Stimulated activated CD8-positive, alpha-beta memory T cell treated with anti-CD3 and anti-CD28 coated beads, Interleukin-7, amount 100 ng/mL, for 48 hours (primary cell): Measurements from ENCODE around the gene CYP11A1.

Experiments used
- DNase-seq, 2 donors: peaks; one replicate each; pipeline ENCODE4 v3.0.0-alpha.2; 2020; ENCODE audit warnings: low read depth in 1 of 2; ENCODE audit errors: extremely low read depth in 1 of 2

Gene CYP11A1

DNA sequence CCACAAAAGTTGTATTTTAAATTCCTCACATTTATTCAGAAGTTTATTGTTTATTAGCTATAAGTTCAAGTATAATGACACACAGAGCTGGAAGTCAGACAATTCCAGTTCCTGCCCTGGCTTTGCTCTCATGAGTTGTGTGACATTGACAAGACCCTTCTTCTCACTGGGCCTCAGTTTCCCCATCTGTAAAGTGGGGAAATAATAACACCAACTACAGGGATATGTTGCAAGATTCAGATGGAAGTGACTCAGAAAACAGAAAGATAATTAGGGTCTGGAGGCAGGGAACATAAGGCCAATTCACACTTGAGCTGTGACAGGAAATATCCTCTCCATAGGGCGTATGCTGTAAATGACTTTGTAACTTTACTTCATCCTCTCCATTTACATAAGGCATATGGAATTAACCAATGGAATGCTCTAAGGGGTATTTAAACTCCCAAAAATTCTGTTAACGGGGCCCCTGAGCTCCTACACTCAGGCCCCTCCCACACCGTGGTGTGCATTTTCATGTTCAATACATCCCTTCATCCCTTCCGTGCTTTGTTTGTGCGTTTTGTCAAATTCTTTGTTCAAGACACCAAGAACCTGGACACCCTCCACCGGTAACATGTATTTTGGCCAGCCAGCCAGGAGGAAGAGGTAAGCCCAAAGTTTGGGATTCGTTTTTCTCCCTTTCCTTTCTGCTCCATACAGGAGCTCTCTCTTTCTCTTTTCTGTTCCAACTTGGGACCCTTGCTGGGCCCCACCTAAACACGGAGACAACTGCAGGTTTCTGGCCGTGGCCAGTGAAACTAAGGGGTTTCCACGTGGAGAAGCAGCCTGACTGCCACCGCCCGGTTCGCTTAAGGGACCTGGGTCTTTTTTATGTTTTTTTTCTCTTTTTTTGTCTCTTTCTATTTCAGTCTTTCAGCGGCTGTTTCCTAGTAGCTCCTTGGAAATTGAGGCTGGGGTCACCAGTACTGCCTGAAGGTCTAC is 16.9 kb downstream of the CYP11A1 start:
- DNase-seq: no peak

DNA sequence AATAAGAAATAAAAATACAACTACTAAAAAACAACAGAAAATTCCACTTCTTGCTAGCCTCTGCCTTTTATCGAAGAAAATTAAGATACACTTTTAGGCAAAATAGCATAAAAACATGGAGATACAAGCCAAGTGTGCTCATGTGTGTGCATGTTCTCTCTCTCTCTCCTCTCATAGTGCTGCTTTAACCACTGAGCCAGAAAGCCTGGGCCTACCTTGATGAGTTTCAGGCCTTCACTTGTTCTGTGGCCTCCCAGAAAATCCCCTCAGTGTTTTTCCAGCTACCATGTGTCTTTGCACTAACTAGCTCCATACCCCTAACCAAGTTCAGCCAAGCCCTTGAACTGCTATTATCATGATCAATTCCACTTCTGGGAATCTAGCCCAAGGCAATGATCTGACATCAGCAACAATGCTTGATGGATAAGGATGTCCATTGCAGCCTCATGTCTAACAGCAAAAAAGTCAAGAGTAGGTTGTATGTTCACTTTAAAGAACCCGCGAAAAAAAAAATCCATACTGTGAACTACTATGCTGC is 18.1 kb downstream of the CYP11A1 start:
- DNase-seq: no peak

DNA sequence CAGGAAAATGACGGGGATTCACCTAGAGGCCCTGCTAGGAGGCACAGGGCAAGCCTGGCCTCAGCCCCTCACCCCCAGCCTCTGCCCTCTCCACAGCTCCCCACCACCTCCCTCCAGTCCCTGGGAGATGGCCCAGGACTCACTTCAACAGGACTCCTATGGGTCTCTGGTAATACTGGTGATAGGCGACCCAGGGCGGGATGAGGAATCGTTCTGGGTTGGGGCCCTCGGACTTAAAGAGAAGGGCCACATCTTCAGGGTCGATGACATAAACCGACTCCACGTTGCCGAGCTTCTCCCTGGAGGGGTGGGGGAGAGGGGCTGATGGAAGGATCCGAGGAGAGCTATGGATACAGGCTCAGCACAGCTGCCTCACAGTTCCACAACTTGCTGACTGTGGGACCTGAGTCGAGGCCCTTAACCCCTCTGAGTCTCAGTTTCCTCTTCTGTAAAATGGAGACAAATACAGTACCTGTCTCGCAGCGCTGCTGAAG is 19.6 kb downstream of the CYP11A1 start:
- no peak for DNase-seq

DNA sequence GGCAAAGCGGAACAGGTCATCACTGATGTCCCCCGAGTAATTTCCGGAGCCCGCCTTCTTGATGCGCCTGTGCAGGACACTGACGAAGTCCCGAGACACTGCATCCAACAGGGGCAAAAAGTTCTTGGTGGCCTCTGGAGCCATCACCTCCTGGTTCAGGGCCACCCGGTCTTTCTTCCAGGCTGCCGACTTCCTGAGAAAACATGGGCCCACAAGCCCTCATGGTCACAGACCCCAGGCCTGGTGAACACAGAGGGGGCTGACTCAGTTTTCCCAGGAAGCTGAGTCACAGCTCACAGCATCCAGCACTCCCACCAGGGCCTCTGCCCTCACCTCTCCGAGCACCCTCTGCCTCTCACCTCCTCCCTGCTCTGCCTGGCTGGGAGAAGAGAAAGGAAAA is 22.4 kb downstream of the CYP11A1 start:
- DNase-seq: peak in 1 of 2 donors; percentile 33

GRCh38 chr15:74343797-74344127 is 23.7 kb downstream of the CYP11A1 start:
- DNase-seq: no peak

GRCh38 chr15:74343127-74343796 is 24.2 kb downstream of the CYP11A1 start:
- no peak for DNase-seq

DNA sequence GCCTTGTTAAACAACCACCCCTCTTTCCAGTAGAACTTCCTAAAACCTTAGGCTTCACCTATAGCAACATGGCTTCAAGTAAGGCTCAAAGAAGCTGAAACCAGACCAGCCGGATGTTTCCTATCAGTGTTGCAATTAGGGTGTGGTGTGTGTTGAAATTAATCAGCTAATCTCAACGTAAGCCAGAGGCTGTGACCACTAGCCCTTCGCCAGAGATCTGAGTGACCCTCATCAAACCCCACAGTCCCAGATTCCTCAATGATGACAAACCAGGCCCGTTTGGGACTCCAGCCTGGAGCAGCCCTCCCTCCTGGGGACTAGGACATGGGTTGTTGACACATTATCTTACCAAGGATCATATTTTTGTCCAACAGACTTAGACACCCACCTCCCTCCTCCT is 27.3 kb downstream of the CYP11A1 start:
- no peak for DNase-seq

DNA sequence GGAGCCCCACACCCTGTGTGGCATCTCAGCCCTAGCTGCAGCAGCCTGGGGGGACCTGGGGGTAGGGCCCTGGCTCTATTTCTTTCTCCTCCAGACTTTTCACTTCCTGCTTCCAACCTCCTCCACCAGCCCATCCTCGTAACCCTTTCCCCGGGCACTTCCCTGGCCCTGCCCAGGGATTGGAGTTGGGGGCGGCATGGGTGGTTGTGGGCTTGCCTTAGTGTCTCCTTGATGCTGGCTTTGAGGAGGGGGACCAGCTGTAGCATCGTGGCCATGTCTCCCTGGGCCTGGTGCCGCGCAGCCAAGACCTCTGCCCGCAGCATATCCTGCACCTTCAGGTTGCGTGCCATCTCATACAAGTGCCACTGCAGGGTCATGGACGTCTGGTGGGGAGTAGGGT is 28.1 kb downstream of the CYP11A1 start:
- no peak for DNase-seq

- DNase-seq: no peak
Observed at GRCh38 chr15:74338676-74339075, 28.8 kb downstream of the CYP11A1 start.

DNA sequence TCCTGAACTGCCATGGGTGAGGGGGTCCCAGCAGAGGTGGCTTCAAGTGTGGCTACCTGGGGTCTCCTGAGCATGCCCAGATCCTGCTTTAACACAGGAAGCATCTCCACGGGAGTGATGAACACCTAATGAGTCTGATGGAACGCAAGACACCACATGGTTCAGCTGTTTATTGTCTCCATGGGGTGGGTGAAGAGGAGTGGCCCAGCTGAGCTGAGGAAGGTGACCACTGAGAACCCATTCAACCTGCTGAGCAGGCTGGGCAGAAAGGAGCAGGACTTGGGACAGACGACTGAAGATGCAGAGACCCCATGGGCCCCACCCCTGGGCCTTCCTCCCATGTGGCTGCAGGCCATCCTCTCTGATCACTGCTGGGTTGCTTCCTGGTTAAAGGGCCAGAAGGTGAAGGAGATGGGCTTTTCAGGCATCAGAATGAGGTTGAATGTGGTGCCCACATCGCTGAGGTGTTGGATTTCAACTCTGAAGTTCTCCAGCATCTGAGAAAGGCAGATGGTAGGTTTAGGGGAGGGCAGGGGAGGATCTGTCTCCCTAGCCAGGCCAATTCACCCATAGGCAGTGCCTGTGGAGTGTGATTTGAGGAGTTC is 29.7 kb downstream of the CYP11A1 start:
- no peak for DNase-seq

- DNase-seq: no peak
Observed at GRCh38 chr15:74337146-74337545, 30.3 kb downstream of the CYP11A1 start.

GRCh38 chr15:74336061-74337005 is 31.1 kb downstream of the CYP11A1 start:
- DNase-seq: no peak

DNA sequence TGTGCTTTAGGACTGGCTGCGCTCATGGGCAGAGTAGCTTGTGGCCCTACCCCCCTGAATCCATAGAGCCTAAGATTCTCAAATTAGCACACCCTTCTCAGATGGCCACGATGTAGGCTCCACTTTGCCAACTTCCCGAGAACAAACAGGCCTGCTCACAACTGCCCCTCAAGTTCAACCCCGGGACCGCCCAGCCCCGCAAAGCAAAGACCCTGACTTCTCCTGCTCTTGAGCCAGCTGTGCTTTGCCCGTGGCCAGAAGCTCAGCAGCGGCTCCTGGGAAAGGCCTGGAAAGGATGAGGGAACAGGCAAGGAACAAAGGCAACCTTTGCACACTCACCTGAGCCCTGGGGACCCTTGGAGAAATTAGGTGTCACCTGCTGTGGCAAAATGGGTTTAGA is 32.0 kb downstream of the CYP11A1 start:
- no peak for DNase-seq

DNA sequence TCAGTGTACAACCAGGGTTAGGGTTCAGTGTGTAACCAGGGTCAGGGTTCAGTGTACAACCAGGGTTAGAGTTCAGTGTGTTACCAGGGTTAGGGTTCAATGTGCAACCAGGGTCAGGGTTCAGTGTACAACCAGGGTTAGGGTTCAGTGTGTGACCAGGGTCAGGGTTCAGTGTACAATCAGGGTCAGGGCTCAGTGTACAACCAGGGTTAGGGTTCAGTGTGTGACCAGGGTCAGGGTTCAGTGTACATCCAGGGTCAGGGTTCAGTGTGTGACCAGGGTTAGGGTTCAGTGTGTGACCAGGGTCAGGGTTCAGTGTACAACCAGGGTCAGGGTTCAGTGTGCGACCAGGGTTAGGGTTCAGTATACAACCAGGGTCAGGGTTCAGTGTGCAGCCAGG is 33.3 kb downstream of the CYP11A1 start:
- DNase-seq: no peak

DNA sequence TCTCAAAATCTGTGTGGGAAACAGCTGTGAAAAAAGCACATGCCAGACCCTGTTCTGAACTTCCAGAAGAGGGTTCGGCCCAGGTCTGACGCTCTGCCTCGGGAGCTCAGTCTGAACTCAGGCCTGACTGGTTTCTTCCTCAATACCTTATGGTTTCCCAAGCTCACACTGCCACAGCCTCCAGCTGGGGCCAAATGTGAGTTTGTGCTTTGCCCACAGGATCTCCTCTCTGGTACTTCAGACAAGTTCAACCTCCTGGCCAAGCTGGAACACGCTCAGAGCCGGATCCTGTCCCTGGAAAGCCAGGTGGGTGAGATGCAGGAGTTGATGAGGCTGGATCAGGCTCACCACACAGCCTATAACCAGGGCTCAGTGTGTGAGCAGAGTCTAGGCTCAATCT is 33.8 kb downstream of the CYP11A1 start:
- DNase-seq: no peak

- no peak for DNase-seq
Observed at GRCh38 chr15:74333093-74333492, 34.4 kb downstream of the CYP11A1 start.

DNA sequence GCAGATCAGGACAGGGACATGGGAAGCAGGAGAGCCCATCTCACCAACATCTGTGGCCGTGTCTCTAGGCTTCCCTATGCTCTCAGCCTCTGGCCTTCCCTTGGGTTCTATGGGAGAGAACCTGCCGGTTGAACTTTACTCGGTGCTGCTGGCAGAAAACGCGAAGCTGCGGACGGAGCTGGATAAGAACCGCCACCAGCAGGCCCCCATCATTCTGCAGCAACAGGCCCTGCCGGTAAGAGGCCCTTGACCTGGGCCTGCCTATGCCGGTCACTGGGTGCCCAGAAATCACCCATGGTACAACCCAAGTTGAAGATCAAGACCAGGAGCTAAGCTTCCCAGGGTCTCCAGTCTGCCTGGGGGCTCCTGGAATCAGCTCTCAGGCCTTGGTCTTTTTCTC is 34.8 kb downstream of the CYP11A1 start:
- no peak for DNase-seq

- DNase-seq: no peak
Observed at GRCh38 chr15:74332011-74332410, 35.4 kb downstream of the CYP11A1 start.

GRCh38 chr15:74330861-74331408 is 36.5 kb downstream of the CYP11A1 start:
- no peak for DNase-seq
